VCaP (cell line): ENCODE results near the gene FMN1.

Experiments used
- H3K27ac ChIP-seq: fragments of 450-650 bp; 2 replicates; pipeline ENCODE4 v1.5.1; 2017
- TF ChIP-seq, protein P1 (sequence below): fragments of 450-650 bp; conservative IDR thresholded peaks from 2 replicates; pipeline ENCODE4 v1.5.1; 2017; ENCODE audit warnings: mild to moderate bottlenecking, moderate library complexity

FMN1 gene

DNA sequence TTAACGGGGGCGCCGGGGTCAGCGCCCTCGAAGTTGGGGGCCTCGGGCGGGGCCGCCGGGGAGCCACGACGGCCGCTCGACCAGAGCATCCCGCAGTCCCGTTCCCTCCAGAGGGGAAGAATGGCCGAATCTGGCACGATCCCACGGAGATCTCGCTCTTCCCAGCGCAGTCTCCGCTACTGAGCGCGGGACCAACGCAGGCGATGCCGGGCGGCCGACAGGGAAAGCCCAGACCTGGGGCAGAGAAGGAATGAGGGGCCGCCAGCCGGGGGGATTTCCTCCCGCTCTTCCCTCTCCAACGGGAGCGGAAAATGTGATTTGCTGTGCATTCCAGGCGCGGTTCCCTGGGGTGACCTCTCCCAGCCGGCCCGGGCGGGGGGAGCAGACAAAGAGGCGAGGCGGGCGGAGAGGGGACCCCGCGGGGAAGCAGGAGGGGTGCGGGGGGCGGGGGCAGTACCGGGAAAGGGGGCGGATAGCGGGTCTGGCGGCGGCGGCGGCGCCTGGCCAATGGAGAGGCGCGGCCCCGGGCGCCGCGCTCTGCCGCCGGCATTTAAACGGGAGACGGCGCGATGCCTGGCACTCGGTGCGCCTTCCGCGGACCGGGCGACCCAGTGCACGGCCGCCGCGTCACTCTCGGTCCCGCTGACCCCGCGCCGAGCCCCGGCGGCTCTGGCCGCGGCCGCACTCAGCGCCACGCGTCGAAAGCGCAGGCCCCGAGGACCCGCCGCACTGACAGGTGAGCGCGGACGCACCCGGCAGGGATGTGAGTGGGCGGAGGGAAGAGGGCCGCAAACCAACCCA lies 476.9 kb downstream of the FMN1 start, which contains the start of gene GREM1:
Gene GREM1, plus strand, starts transcription at position 579 of the 801 bp plus-strand sequence. CDS start 12,687 bp downstream, outside the sequence.
- TF ChIP-seq, protein P1, sequence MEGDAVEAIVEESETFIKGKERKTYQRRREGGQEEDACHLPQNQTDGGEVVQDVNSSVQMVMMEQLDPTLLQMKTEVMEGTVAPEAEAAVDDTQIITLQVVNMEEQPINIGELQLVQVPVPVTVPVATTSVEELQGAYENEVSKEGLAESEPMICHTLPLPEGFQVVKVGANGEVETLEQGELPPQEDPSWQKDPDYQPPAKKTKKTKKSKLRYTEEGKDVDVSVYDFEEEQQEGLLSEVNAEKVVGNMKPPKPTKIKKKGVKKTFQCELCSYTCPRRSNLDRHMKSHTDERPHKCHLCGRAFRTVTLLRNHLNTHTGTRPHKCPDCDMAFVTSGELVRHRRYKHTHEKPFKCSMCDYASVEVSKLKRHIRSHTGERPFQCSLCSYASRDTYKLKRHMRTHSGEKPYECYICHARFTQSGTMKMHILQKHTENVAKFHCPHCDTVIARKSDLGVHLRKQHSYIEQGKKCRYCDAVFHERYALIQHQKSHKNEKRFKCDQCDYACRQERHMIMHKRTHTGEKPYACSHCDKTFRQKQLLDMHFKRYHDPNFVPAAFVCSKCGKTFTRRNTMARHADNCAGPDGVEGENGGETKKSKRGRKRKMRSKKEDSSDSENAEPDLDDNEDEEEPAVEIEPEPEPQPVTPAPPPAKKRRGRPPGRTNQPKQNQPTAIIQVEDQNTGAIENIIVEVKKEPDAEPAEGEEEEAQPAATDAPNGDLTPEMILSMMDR, result no peak
- H3K27ac ChIP-seq, result peak within 1 kb of the TSS; percentile 98

DNA sequence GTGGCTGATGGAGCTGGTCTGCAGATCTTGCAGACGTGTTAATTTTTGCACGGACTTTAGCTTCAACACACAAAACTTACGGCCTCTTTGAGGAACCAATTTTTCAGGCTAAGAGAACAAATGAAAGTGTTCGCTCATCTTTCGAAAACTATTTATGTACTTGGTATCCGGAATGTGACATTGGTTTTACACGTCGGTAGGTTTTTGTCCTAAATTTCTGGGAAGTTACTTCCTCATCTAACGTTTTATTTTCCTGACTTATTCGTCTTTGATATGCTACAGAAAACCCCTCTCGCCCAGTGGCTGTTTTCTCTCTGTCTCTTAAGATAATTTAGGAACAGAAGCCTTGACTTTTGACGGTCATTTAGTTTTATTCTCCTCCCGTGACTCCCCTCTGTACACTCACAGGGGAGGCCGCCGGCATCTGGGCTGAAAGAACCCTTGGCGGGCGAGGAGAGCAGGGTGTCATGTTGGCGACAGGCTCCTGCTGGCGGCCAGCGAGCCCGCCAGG lies 477.5 kb downstream of the FMN1 start:
- H3K27ac ChIP-seq, result peak overlapping the region; percentile 98; the same call in 1 of the 2 replicates

DNA sequence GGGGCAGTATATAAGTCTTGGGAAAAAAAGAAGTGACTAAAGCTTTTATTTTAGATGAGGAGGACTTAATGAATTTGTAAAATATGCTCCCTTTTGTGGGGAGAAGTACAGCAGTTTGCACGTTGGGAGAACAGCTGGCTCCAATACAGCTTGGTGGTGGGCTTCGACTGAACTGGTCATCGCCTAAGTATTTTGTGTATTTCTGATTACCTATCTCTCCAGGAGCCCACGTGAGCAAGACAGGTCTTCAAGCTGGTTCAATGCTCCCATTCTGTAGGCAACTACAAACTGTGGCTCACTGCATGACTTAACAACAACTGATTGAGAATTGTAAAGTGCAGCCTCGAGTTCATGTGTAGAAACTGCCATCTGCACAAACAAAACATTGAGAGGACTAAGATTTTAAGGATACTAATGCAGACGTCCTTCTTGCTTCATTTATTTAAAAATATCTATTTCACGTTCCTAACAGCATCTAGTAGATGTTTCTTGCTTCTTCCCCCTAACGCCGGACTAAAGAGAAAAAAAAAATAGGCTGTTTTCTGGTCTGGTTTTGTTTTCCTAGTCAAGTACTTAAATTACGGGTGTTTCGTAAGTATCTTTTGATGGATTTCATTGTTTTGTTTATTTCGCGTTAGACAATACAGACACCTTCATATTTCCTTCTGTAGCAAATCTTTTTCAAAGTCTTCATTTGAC lies 478.1 kb downstream of the FMN1 start:
- TF ChIP-seq, protein P1, result no peak
- H3K27ac ChIP-seq, result no peak overlapping the region

More for the DNA sequence above, 477.5 kb downstream of the FMN1 start:
- TF ChIP-seq, protein P1, result no peak
